22Rv1 (cell line): ENCODE measurements around the gene RFTN1.

ENCODE experiments used
- ZFX ChIP-seq: fragments of 450-650 bp; IDR thresholded peaks from 2 replicates; pipeline ENCODE4 v1.6.1; 2017; ENCODE audit warnings: antibody characterized with exemption, borderline replicate concordance
- TF ChIP-seq, protein P1 (sequence below): fragments of 450-650 bp; IDR thresholded peaks from 2 replicates; pipeline ENCODE4 v1.5.1; 2017; ENCODE audit warnings: mild to moderate bottlenecking

DNA sequence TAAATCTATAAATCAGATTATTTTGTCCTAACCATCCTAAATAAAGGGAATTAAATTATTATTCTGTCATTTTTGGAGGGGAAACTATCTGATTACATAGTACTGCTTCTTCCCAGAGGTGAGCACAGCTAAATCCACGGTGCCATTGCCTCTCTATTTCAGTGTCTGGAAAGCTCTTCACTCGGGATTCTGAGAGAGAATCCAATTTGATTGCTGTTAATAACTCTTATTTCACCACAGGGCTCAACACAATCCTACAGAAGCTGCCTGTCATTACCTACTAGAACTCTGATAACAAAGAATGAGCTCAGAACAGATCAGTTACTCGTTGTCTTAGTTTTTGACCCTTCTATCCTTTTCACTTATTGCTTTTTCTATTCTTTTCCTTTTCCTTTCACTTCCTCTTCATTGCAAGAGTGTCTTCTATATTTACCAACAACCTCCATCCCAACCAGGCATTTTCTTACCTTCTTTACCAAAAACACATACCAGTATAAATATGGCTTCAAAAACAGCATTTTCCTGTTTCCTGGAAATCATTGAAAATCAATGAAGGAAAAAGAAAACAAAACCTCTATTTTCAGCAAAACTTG lies 218.1 kb downstream of the RFTN1 start:
- TF ChIP-seq, protein P1, sequence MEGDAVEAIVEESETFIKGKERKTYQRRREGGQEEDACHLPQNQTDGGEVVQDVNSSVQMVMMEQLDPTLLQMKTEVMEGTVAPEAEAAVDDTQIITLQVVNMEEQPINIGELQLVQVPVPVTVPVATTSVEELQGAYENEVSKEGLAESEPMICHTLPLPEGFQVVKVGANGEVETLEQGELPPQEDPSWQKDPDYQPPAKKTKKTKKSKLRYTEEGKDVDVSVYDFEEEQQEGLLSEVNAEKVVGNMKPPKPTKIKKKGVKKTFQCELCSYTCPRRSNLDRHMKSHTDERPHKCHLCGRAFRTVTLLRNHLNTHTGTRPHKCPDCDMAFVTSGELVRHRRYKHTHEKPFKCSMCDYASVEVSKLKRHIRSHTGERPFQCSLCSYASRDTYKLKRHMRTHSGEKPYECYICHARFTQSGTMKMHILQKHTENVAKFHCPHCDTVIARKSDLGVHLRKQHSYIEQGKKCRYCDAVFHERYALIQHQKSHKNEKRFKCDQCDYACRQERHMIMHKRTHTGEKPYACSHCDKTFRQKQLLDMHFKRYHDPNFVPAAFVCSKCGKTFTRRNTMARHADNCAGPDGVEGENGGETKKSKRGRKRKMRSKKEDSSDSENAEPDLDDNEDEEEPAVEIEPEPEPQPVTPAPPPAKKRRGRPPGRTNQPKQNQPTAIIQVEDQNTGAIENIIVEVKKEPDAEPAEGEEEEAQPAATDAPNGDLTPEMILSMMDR = no peak
- no peak for TF ChIP-seq ZFX
